B cell (primary cell): ENCODE data around the gene ANK2. TPM values are rescaled to one million over a fixed set of nuclear protein-coding genes. Genes with fewer than 3 reads are reported as not detected.

ENCODE experiments used
- ATAC-seq: fragments of 200-7000 bp; cut with Tn5 transposase; one replicate; pipeline ENCODE4 v1.10.0; 2021; ENCODE audit warnings: low read depth, mild to moderate bottlenecking, moderate number of reproducible peaks, moderate library complexity
- CTCF ChIA-PET: fragments of 350-600 bp; sonication (Branson Sonifier 250); formaldehyde crosslinking; loops from one replicate; lab custom pipeline; 2021; ENCODE audit warnings: antibody characterized with exemption, inconsistent platforms; lab: Charles Lee
- POLR2A ChIA-PET: fragments of 350-600 bp; sonication (Branson Sonifier 250); formaldehyde crosslinking; loops from one replicate; lab custom pipeline; 2021; ENCODE audit warnings: antibody characterized with exemption; lab: Charles Lee
- DNase-seq: peaks from one replicate; pipeline ENCODE4 v3.0.0; 2013
- H2AFZ ChIP-seq: 2 replicates; pipeline ENCODE4 v1.6.1; 2012; ENCODE audit warnings: mild to moderate bottlenecking, low read depth, low read length; ENCODE audit not compliant: insufficient read depth, poor library complexity, severe bottlenecking
- H3K27ac ChIP-seq, 2 donors: 1 replicate in 1 of 2; 2 replicates in 1 of 2; pipeline ENCODE4 v1.5.1; 2012 to 2013; ENCODE audit warnings: low read length in 2 of 2, mild to moderate bottlenecking in 2 of 2, moderate library complexity in 1 of 2
- H3K27me3 ChIP-seq, 4 experiments: fragments of 200-600 bp in 1 of 4; sonication (generic) in 1 of 4; replicated peaks in 1 of 4; 1 replicate in 2 of 4; 2 replicates in 2 of 4; pipeline versions ENCODE4 v1.6.1 to v1.7.0; 2013 to 2016; ENCODE audit warnings: low read length in 3 of 4, mild to moderate bottlenecking in 2 of 4, mixed read lengths in 1 of 4, moderate library complexity in 1 of 4; ENCODE audit not compliant: insufficient read depth in 4 of 4, control insufficient read depth in 3 of 4; ENCODE audit errors: control extremely low read depth in 1 of 4
- H3K36me3 ChIP-seq, 2 experiments: replicated peaks in 1 of 2; 1 replicate in 1 of 2; 2 replicates in 1 of 2; pipeline versions ENCODE4 v1.6.1 to v1.7.1; 2013; ENCODE audit warnings: low read length in 1 of 2; ENCODE audit not compliant: insufficient read depth in 2 of 2, control insufficient read depth in 1 of 2; ENCODE audit errors: control extremely low read depth in 1 of 2, extremely low read depth in 1 of 2
- H3K4me1 ChIP-seq, 2 donors: fragments of 200-600 bp in 1 of 2; sonication (generic) in 1 of 2; 1 replicate in 1 of 2; 2 replicates in 1 of 2; pipeline versions ENCODE4 v1.5.1 to v1.6.1; 2013 to 2017; ENCODE audit warnings: low read length in 2 of 2; ENCODE audit not compliant: control insufficient read depth in 2 of 2, insufficient read depth in 2 of 2
- H3K4me2 ChIP-seq: replicated peaks from 2 replicates; pipeline ENCODE3; 2012; ENCODE audit warnings: mild to moderate bottlenecking, low read depth, low read length; ENCODE audit not compliant: poor library complexity, severe bottlenecking
- H3K4me3 ChIP-seq, 5 experiments: fragments of 200-600 bp in 1 of 5; sonication (generic) in 1 of 5; 1 replicate in 3 of 5; 2 replicates in 2 of 5; pipeline versions ENCODE4 v1.5.1 to v1.7.0; 2011 to 2016; ENCODE audit warnings: low read length in 4 of 5, mild to moderate bottlenecking in 4 of 5, low read depth in 2 of 5, control low read depth in 1 of 5, moderate library complexity in 1 of 5; ENCODE audit not compliant: insufficient read depth in 1 of 5; ENCODE audit errors: control extremely low read depth in 1 of 5, extremely low read depth in 1 of 5
- H3K79me2 ChIP-seq: fragments of 200-600 bp; sonication (generic); one replicate; pipeline ENCODE4 v1.6.0; 2016; ENCODE audit warnings: low read length; ENCODE audit not compliant: control insufficient read depth, insufficient read depth
- H3K9ac ChIP-seq: fragments of 200-600 bp; sonication (generic); 2 replicates; pipeline ENCODE4 v1.6.1; 2017; ENCODE audit warnings: mild to moderate bottlenecking, low read length, moderate library complexity
- H3K9me3 ChIP-seq, 3 donors: one replicate each; pipeline versions ENCODE4 v1.6.1 to v1.7.1; 2013; ENCODE audit warnings: low read length in 2 of 3; ENCODE audit not compliant: control insufficient read depth in 2 of 3, insufficient read depth in 1 of 3; ENCODE audit errors: control extremely low read depth in 1 of 3
- H4K20me1 ChIP-seq: 2 replicates; pipeline ENCODE4 v1.6.0; 2012; ENCODE audit warnings: mild to moderate bottlenecking, low read length; ENCODE audit not compliant: insufficient read depth, control insufficient read depth, poor library complexity, severe bottlenecking
- H3K27ac Mint-ChIP-seq: one replicate; pipeline ENCODE4 v1.8.0; 2021; ENCODE audit warnings: mixed read lengths
- H3K27me3 Mint-ChIP-seq: one replicate; pipeline ENCODE4 v1.8.0; 2021; ENCODE audit warnings: mixed read lengths
- H3K4me1 Mint-ChIP-seq: one replicate; pipeline ENCODE4 v1.8.0; 2021; ENCODE audit warnings: mixed read lengths
- H3K4me3 Mint-ChIP-seq: one replicate; pipeline ENCODE4 v1.8.0; 2021; ENCODE audit warnings: mixed read lengths
- H3K9me3 Mint-ChIP-seq: one replicate; pipeline ENCODE4 v1.8.0; 2022; ENCODE audit warnings: mixed read lengths; ENCODE audit not compliant: insufficient read depth
- EZH2 ChIP-seq: IDR thresholded peaks from 2 replicates; pipeline ENCODE4 v1.6.1; 2012; ENCODE audit warnings: borderline replicate concordance, low read depth, mild to moderate bottlenecking, moderate library complexity, low read length; ENCODE audit not compliant: insufficient read depth, poor library complexity, severe bottlenecking
- WGBS: methylation state at CpG from one replicate; pipeline ENCODE4 v1.1.5; 2013; ENCODE audit warnings: missing lambda C conversion rate; ENCODE audit not compliant: insufficient coverage; 5-methylcytosine and 5-hydroxymethylcytosine counted together
- intact Hi-C: fragments of 100-400 bp; cut with micrococcal nuclease; formaldehyde crosslinking; loops from one replicate; pipeline ENCODE4 v1.10.0; 2022
- polyA plus RNA-seq: library from polyadenylated mRNA; depleted of rRNA; stranded (reverse); fragments of >200 nt; gene quantifications from 2 replicates; pipeline ENCODE4 v1.2.3, GENCODE V29; 2012
- total RNA-seq, 2 donors: library from RNA; stranded (reverse); fragments of 120-200 nt in 1 of 2; gene quantifications; 1 replicate in 1 of 2; 2 replicates in 1 of 2; pipeline versions ENCODE4 v1.2.3 to v1.2.4, GENCODE V29; 2013 to 2022
- TF ChIP-seq, protein P1 (sequence below): fragments of 200-600 bp; IDR thresholded peaks from one replicate; pipeline ENCODE4 v1.8.0; 2022; ENCODE audit warnings: antibody characterized with exemption, mild to moderate bottlenecking

Gene ANK2
- total and polyA plus RNA-seq, 2 donors (not counting 1 experiment from before 2014, with no cell fraction given), result 0.16 to 3.6 TPM

DNA sequence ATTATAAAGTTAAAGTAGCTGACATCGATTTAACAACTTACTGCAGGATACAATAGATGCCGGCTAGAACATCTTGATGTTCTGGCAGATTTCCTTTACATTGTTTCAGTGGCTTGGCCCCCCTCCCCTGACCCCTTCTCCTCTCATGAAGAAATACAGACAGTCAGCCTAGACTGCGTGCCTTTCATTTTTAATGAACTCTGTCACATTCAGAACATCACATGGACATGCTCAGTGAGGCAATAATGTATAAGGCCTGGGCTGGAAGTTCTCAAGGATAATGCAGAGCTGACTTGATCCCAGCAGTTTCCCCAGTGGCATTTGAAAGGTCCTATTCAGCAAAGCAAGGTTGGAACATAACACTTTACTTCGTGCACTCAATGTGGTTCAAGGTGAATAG is 239.2 kb downstream of the ANK2 start:
- TF ChIP-seq, protein P1, sequence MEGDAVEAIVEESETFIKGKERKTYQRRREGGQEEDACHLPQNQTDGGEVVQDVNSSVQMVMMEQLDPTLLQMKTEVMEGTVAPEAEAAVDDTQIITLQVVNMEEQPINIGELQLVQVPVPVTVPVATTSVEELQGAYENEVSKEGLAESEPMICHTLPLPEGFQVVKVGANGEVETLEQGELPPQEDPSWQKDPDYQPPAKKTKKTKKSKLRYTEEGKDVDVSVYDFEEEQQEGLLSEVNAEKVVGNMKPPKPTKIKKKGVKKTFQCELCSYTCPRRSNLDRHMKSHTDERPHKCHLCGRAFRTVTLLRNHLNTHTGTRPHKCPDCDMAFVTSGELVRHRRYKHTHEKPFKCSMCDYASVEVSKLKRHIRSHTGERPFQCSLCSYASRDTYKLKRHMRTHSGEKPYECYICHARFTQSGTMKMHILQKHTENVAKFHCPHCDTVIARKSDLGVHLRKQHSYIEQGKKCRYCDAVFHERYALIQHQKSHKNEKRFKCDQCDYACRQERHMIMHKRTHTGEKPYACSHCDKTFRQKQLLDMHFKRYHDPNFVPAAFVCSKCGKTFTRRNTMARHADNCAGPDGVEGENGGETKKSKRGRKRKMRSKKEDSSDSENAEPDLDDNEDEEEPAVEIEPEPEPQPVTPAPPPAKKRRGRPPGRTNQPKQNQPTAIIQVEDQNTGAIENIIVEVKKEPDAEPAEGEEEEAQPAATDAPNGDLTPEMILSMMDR, result no peak
- no peak for TF ChIP-seq EZH2
- no peak overlapping the region for H3K4me3 ChIP-seq
- no peak overlapping the region for H3K27ac ChIP-seq
- Mint-ChIP-seq H3K4me3 (no peak overlapping the region), H3K9me3 (no peaks in the 10 kb centered on the region), H3K27me3 (no peaks in the 10 kb centered on the region), H3K4me1 (no peaks in the 10 kb centered on the region), H3K27ac (no peak overlapping the region)
- DNase-seq (no peak), ATAC-seq (no peak)
- H3K4me2 ChIP-seq, result no peak overlapping the region
- ChIA-PET CTCF (interaction anchor here (0.7 kb wide), 1 partner anchor 106 kb away, joined by 4 read pairs; no protein-coding TSS in a partner anchor), POLR2A (no interaction called here)
- H3K9me3 ChIP-seq, result no peaks in the 10 kb centered on the region
- H3K79me2 ChIP-seq, result no peaks in the 10 kb centered on the region
- no peak overlapping the region for H2AFZ ChIP-seq
- no peaks in the 10 kb centered on the region for H4K20me1 ChIP-seq
- peaks cover 0 to 2% (median 0%) of the 10 kb centered on the region in 4 experiments for H3K27me3 ChIP-seq
- 100% methylated on average over 1 of the region's 4 CpGs for WGBS
- no peaks in the 10 kb centered on the region for H3K36me3 ChIP-seq
- intact Hi-C loops, result no loop called here
- H3K4me1 ChIP-seq, result no peaks in the 10 kb centered on the region
- no peak overlapping the region for H3K9ac ChIP-seq

DNA sequence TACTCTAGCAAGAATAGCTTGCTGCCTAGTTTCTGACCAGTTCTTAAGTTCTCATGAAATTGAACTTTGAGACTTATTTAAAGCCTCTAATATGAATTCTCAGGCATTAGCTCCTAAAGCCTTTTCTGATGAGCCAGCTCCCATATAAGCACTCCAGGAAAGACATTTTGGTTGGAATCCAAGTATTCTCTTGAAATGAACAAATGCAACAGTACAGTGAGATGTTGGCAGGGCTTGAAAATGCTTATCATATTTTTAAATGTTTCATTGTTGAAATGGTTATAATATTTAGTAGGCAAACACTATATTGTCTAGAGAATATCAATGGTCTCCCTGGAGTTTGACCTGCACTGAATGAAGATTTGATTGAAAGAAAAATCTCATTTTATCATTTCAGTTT is 240.3 kb downstream of the ANK2 start:
- DNase-seq (no peak), ATAC-seq (no peak)
- H3K4me3 ChIP-seq, result no peak overlapping the region
- Mint-ChIP-seq H3K4me3 (no peak overlapping the region), H3K9me3 (no peaks in the 10 kb centered on the region), H3K4me1 (no peaks in the 10 kb centered on the region), H3K27ac (no peak overlapping the region), H3K27me3 (no peaks in the 10 kb centered on the region)
- H3K27ac ChIP-seq, result no peak overlapping the region
- H2AFZ ChIP-seq, result no peak overlapping the region
- CTCF ChIA-PET, result no interaction called here
- H3K36me3 ChIP-seq, result no peaks in the 10 kb centered on the region
- no peak overlapping the region for H3K9ac ChIP-seq
- intact Hi-C loops, result no loop called here
- H3K9me3 ChIP-seq, result no peaks in the 10 kb centered on the region
- no peaks in the 10 kb centered on the region for H3K4me1 ChIP-seq
- H3K4me2 ChIP-seq, result no peak overlapping the region
- POLR2A ChIA-PET, result no interaction called here
- TF ChIP-seq, protein P1, result no peak
- TF ChIP-seq EZH2, result no peak
- H3K27me3 ChIP-seq, result peaks cover 0 to 2% (median 0%) of the 10 kb centered on the region in 4 experiments
- H3K79me2 ChIP-seq, result no peaks in the 10 kb centered on the region
- H4K20me1 ChIP-seq, result no peaks in the 10 kb centered on the region
